ENCODE measurements around the gene SLC2A5.

SLC2A5 gene

DNA sequence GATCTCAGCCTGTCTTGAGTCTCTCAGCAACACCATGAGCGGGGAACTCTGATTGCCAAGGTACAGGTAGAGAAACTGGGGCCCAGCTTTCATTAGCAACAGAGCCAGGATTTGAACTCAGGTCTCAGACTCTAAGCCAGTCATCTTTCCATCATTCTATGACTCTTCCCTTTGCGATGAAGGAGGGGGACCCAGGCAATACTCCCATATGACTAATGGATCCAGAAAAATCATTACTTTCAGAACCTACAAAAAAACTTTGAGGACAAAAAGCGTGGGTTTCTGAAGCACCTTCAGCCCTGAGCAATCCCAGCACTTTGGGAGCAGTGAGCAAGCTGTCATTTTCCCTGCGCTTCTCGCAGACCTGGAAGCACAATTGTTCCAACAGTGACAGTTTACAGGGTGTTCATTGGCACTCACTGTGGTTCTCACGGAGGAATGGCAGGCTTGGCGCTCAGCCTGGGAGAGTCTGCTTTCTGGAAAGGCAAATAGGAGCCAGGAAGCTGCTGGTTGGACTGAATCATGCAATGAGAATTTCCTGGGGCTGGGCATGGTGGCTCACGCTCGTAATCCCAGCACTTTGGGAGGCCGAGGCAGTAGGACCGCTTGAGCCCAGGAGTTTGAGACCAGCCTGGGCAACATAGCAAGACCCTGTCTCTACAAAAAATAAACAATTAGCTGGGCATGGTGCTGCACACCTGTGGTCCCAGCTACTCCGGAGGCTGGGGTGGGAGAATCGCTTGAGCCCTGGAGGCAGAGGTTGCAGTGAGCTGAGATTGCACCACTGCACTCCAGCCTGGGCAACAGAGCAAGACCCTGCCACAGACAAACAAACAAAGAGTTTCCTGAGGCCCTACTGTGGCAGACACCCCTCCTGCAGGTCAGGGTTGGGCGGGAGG is 83.3 kb downstream of the SLC2A5 start:
- H3K4me1 Mint-ChIP-seq (ENCODE audit: low read depth): peaks cover 28% of the 10 kb centered on the region
- peak overlapping the region; percentile 87 for H3K27ac Mint-ChIP-seq
- peaks cover 3% of the 10 kb centered on the region for H3K27me3 Mint-ChIP-seq (ENCODE audit: low read depth)
- H3K36me3 Mint-ChIP-seq (ENCODE audit: low read depth): no peaks in the 10 kb centered on the region
- peak overlapping the region; percentile 63 for H3K4me3 Mint-ChIP-seq
- no peaks in the 10 kb centered on the region for H3K9me3 Mint-ChIP-seq
- no peak for DNase-seq (ENCODE audit: low spot score)

Measured in T-helper 2 cell treated with Interferon-gamma antibody and Interleukin-4, amounts not matched to agents 5 μg/mL and 100 μg/mL, for 36 hours (primary cell).